Measurements from ENCODE around the gene VIT.
"Not testable (repeated sequence)": the region's sequence is repeated elsewhere in the genome, so short reads cannot be mapped to it uniquely, and the experiment has no call there.

The VIT gene

GRCh38 chr2:36678856-36679255, 17.7 kb upstream of the VIT start:
- DNase-seq = no peak

GRCh38 chr2:36680012-36680411, 16.5 kb upstream of the VIT start:
- no peak for DNase-seq

- DNase-seq = no peak
Observed at GRCh38 chr2:36682562-36682961, 13.9 kb upstream of the VIT start.

DNA sequence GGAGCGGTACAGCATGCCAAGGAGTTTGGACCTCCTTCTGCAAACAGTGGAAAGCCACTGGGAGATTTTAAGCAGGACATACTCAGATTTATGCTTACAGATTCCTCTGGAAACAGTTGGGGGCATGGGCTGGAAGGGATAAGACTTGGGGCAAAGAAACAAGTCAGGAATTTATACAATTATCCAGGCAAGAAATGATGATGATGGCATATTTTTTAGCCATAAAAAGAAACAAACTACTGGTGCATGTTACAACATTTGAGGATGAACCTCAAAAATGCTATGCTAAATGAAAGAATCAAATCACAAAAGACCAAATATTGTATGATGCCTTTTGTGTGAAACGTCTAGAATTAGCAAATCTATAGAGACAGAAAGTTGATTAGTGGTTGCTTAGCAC, 13.5 kb upstream of the VIT start:
- no peak for DNase-seq

DNA sequence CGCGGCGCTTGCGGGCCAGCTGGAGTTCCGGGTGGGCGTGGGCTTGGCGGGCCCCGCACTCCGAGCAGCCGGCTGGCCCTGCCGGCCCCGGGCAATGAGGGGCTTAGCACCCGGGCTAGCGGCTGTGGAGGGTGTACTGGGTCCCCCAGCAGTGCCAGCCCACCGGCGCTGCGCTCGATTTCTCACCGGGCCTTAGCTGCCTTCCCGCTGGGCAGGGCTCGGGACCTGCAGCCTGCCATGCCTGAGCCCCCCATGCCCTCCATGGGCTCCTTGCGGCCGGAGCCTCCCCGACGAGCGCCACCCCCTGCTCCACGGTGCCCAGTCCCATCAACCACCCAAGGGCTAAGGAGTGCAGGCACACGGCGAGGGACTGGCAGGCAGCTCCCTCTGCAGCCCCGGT, 8.2 kb upstream of the VIT start:
- not testable (repeated sequence) for DNase-seq

GRCh38 chr2:36689013-36689412, 7.5 kb upstream of the VIT start:
- not testable (repeated sequence) for DNase-seq

GRCh38 chr2:36692121-36692520, 4.4 kb upstream of the VIT start:
- no peak for DNase-seq

GRCh38 chr2:36693825-36694224, 2.7 kb upstream of the VIT start:
- no peak for DNase-seq

DNA sequence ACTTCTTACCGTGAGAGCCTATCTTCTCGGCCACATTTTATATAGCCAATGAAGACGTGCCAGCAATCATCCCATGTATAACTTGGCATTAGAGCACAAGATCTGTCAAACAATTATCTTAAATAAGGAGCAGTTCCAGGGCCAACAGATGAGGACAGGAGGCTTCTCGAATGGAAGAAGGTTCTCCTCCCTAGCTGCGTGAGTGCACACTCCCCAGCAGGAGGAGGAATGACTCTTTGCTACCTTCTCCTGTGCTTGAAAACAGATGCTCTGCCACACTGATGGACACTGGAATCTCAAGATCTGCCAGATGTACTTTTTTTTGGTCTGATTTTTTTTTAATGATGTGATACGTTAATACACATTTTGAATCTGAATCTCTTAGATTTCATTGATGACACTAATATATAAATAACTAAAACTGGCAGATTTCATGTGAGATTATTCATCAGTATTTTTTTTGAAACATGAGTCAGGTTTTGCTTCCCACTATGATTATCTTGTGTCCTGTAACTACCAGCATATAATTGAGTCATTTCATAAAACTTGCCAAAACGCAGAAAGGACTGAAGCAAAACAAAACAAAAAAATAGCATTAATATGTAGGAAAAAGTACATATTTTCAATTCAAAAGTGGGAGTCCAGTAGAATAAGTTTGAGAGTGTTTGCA, 626 bp upstream of the VIT start:
- DNase-seq = no peak

DNA sequence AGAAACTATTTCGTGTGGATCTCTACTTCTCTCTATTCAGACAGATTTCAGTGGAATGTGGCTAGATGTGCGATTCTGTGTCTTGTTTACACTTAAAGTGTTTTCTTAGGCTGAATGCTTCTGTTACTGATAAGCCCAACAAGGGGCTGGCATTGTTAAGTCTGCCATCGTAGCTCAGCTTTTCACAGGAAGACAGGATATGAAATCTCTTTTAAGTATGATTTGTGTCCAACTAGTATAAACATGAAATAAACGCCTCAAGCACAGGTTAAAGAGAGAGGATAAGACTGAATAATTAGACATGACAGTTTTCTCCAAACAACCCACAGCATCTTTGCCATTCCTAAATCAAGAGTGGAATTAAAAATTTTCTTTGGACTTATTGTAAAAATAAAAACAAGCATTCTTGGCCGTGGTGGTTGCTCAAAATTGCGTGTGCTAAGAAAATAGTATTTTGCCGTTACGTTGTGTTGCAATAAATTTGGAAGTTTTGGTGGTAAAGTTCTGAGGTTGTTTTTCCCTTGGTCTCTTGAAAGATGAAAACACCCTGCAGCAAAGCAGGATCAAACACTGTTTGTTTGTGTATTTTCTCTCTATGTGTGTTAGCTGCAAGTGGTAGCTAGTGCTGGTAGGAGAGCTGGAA, 1.0 kb downstream of the VIT start:
- peak; percentile 7 for DNase-seq

DNA sequence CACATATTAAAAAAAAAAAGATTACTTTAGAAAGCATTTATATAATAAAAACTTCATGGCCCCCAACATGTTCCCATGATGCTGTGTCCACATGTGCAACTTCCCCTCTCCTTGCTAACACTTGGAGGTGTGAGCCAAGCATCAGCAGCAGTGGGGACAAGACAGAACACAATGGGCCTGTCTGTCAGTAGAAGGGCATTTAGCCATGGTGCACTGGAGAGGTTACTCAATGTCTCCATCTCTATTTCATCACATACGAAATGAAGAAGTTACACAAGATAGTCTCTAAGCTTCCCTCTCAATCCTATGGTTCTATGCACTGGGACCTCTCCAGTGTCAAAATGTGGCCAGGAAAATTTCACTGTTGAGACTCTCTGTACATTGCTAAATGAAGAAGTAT, 2.5 kb downstream of the VIT start:
- DNase-seq = peak; percentile 19

DNA sequence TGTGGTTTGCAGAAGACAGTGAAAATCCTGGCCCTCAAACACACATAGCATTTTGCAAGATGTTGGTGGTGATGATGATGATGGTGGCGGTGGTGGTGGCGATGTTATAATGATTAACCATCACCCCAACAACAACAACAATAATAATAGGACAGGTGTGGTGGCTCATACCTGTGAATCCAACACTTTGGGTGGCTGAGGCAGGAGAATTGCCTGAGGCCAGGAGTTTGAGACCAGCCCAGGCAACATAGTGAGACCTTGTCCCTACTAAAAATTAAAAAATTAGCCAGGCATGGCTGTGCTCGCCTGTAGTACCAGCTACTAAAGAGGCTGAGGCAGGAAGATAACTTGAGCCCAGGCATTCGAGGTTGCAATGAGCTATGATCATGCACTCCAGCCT, 3.8 kb downstream of the VIT start:
- no peak for DNase-seq

GRCh38 chr2:36701391-36701795, 4.9 kb downstream of the VIT start:
- DNase-seq = no peak

- no peak for DNase-seq
Observed at GRCh38 chr2:36701918-36702317, 5.4 kb downstream of the VIT start.

GRCh38 chr2:36702781-36703180, 6.3 kb downstream of the VIT start:
- no peak for DNase-seq

DNA sequence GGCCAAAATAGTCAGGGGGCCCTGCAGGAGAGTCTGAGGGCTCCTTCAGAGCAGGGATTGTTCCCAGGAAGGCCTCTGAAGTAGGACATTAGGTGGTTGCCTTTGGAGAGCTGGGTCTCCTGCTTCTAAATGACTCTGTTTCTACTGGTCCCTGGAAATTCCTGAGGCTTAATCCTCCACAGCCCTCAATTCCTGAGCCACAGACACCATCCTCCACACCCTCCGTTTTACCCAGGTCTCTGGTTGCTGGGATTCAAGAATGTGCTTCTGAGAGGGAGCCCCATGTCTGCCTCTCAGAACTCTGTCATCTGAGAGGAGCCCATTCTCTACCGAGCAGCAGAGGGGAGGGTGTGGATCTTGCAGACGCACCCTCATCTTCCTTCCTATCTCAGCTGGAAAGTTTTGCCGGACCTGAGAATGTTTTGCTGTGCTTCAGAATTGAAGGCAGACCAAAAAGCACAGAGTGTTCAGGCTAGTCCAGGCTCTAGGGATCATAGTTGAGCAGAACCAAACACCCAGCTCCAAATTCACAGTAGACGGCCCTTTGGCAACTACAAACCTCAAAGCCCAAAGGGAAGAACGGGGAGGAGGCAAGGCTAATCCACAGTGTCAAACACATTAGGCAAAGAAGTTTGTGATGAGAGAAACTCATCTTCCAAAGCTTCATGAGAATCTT, 8.1 kb downstream of the VIT start:
- no peak for DNase-seq

DNA sequence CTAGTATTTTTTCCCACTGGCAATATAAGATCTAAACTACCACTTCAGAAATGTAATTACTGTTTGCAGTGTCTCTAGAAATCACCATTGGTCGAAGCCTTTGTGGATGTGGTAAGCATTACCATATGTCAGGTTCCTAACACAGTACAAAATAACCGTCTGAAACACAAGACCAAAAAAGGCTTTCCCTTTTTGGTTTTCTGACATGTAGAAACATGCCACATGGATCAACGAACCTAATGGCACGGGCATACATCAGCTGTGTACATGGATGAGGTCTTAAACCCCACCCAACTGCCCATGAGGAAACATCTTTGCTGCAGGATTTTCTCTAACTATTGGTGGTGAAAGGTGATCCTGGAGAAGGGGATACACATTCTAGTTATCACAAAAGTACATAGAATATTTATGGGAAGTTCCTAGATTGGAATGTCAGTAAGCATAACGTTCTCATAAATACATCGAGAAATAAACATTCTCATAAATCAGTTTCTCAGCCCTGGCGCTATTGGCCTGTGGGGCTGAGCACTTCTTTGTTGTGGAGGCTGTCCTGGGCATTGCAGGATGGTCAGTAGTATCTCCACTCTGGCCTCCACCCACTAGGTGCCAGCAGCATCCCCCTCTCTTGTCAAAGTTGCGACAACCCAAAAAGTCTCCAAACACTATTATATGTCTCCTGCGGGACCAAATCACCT, 9.0 kb downstream of the VIT start:
- no peak for DNase-seq

GRCh38 chr2:36706021-36706876, 9.7 kb downstream of the VIT start:
- DNase-seq = no peak

DNA sequence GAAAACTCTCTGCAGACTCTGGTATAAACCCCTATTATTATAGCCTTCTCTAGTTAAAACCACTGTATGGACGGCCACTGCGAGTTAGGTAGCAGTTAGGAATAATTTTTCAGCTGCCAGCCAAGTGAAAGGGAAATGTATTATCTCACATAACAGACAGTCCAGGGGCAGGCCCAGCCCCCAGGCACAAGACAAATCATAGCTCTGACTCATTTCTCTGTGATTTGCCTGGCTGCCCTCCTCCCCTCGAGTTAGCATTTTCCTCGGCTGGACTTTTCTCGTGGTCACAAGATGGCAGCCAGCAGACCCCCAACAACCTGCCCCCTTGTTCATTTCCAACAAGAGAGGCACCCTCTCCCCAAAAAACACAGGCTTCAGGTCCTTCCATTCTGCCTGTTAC, 10.5 kb downstream of the VIT start:
- peak; percentile 51 for DNase-seq

- no peak for DNase-seq
Observed at GRCh38 chr2:36708041-36708741, 11.7 kb downstream of the VIT start.

DNA sequence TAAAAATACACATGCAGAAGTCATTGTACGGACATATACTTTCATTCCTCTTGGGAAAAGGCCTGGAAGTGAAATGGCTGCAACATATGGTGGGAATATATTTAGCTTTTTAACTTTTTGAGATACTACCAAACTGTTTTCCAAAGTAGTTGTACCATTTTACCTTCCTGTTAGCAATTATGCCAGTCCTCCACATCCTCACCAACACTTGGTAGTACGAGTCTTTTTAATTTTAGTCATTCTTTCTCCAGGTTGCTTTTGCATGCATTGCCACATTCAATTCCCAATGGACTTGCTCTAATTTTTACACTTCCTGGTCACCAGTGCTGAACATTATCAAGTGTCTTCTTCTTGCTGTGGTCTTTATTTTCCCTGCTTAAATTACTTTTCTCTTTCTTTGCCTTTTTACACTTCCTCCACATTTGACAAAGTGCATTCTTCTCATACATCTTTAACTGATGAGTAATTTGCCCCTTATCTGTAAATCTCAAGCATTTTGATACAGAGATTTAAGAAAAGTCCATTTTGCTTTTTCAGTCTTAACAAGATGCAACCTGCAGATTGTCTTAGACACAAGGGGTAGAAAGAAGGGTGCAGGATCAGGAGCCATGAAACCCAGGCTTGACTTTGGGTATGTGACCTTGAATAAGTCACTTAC, 14.5 kb downstream of the VIT start:
- no peak for DNase-seq

All from OCI-M1 (cell line).